Stimulated activated CD4-positive, alpha-beta T cell treated with anti-CD3 and anti-CD28 coated beads, Interleukin-15, amount 100 ng/mL, for 48 hours (primary cell): ENCODE measurements around the gene GAPT.
"Not testable (repeated sequence)": the region's sequence is repeated elsewhere in the genome, so short reads cannot be mapped to it uniquely, and the experiment has no call there.

ENCODE experiments used
- DNase-seq, 2 donors: peaks; one replicate each; pipeline ENCODE4 v3.0.0-alpha.2; 2020; ENCODE audit warnings: low read depth in 2 of 2

Gene GAPT

DNA sequence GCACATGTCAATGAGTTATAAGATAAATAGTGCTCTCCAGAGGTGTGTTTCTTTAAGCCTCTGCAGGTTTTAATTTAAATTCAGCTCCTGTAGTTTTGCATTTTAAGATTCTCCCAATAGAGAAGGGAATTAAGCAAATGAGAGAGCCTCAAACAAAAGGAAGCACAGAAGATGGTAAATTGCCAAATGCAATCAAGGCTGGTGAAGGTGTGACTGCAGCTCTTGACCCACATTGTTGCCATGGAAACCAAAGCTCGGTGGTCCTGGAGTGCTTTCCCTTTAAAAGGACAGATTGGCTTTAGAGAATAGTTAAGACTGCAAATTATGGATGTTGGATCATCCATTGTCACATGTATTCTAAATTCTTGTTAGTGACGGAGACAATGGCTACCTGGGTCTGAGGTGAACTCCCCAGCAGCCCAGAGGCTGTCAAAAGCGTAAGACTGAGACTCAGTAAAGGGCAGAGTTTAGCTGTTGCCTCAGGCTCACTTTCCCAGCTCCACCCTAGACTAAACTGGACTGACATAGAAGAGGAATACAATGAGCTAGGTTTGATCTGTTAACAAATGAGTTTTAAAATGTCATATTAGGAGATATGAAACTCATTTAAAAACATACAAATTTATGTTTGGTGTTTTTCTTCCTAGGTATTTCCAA, 12.3 kb downstream of the GAPT start:
- DNase-seq: no peak

- DNase-seq: no peak
Observed at GRCh38 chr5:58504766-58505165, 13.5 kb downstream of the GAPT start.

DNA sequence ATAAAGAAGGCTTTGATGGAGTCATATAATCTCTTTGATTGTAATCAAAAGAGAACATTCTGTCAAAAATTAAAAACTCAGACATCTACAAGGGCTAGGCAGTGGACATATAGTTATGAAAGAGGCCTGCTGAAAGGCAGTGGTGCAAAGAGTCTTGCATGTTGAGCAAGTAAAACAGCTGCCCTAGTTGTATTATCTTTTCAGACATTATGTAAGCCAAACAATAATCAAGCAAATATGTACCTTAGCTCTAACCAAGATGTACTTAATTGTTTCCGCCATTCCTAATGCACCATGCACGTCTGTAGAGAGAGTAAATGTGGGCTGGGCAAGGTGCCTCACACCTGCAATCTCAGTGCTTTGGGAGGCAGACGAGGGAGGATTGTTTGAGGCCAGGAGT, 14.3 kb downstream of the GAPT start:
- DNase-seq: no peak

- DNase-seq: no peak
Observed at GRCh38 chr5:58505971-58506640, 14.9 kb downstream of the GAPT start.

DNA sequence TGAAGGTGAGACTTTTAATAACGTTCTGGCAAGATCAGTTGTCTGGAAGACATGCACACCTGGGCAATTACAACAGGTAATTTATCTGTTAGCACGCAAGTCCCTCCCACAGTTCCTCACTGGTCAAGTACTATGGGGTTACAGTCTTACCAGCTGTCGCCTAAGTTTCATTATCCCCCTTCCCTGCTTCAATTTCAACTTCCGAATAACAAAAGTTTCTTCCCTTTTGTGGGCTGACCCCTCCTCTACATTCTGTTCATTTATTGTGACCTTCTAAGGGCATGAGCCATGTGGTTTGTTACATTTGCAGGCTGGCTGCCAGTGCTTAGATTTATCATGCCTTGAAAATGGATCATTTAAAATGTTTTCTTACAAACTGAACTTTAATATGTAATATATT, 16.5 kb downstream of the GAPT start:
- DNase-seq: no peak

GRCh38 chr5:58517198-58517597, 26.0 kb downstream of the GAPT start:
- DNase-seq: no peak

GRCh38 chr5:58523956-58524355, 32.7 kb downstream of the GAPT start:
- no peak for DNase-seq

DNA sequence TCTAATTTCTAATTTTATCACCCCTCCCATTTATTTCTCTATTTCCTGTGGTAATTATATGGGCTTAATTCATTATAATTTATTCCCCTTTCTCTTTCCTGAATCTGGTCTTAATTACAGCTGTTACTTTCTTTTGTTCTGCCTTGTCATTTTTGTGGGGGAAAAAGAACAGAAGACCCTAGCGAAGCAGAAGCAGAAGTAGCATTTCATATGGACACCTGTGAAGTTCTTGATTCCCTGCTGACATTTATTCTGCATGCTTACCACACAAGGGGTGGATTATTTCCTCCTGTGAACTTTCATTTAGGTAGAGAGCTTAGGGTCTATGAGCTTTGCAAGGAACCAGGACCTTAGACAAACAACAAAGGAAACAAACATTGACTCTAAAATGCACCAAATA, 33.3 kb downstream of the GAPT start:
- DNase-seq: no peak

DNA sequence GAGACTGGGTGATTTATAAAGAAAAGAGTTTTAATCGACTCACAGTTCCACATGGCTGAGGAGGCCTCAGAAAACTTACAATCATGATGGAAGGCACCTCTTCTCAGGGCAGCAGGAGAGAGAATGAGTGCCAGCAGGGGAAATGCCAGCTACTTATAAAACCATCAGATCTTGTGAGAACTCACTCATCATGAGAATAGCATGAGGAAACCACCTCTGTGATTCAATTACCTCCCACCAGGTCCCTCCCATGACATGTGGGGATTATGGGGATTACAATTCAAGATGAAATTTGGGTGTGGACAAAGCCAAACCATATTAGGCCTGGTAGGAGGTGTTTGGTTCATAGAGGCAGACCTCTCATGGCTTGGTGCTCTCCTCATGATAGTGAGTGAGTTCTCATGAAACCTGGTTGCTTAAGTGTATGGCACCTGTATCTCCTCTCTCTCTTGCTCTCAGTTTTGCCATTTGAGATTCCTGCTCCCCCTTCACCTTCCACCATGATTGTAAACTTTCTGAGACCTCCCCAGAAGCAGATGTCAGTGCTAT, 39.8 kb downstream of the GAPT start:
- no peak for DNase-seq

- DNase-seq: not testable (repeated sequence)
Observed at GRCh38 chr5:58541935-58542334, 50.7 kb downstream of the GAPT start.

DNA sequence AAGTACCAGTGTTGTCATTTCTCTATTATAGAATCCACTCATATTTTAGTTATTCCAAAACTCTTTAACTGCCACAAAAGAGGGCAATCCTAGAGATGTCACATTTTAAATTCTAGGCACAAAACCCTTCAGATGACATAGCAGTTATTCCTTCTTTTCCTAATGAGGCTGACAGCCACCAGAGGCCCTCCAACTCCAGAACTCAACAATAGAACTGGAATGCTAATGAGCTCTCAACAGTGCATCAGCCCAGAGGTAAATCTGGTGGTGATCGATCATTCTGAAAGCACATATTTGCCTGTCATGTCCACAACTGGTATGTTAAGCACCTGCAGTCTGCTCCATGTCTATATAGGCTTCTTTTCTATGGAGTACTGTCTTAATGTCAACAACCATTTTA, 51.5 kb downstream of the GAPT start:
- no peak for DNase-seq

- DNase-seq: no peak
Observed at GRCh38 chr5:58543723-58544122, 52.5 kb downstream of the GAPT start.

DNA sequence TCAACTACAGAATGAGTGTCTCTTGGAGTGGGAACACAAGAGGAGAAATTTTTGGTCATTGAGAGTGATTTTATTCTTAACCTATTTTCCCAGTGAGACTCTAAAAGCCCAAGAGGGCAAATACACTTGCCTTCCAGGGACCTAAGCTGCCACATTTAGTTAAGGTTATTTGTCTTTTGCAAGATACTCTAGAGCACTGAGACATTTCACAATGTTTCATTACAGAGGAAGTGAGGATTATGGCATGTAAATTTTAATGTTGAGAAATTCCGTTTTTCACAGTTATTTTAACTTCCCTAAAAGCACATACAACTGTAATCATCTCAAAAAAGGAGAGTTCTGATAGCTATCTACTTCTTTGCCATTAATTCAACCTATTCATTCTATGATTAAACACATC, 53.0 kb downstream of the GAPT start:
- no peak for DNase-seq

DNA sequence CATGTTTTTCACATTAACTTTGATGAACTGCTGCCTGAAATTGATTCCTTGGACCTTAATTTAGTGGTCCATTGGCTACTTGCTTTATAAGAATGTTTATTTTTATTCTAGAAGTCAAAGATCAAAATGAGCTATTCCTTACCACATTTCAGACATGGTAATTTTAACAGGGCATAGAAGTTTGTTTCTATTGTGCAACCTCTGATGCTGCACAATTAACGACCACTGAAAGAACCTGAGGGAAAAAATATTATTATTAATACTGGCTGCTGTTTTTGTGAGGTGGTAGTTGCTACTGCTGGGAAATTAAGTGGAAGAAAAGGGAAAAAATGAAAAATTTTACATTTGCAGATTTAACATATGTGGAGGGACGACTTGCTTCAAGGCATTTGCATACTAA, 53.7 kb downstream of the GAPT start:
- no peak for DNase-seq

DNA sequence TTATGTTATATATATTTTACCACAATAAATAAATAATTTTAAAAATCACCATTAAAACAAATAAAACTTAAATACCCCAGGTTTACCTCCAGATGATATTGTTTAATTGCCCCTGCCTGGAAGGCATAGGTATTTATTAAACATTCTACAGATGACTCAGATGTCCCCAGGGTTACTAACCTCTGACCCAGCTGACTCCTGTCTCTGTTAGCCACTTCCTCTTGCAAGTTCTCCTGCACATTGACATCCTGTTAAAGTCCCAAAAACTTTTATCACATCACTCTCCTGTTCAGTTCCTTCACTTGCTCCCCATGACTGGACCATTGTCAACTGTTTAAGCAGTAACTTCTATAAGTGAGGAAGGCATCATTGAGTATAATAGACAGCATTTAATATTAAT, 54.7 kb downstream of the GAPT start:
- DNase-seq: no peak
